Loucy (cell line): Measurements from ENCODE around the gene FOS.

Experiments
- CTCF ChIP-seq: fragments of 200-600 bp; sonication (generic); conservative IDR thresholded peaks from 2 replicates; pipeline ENCODE4 v1.5.1; 2014; ENCODE audit warnings: mild to moderate bottlenecking, antibody characterized with exemption, low read length
- EZH2phosphoT487 ChIP-seq: fragments of 200-600 bp; IDR thresholded peaks from 2 replicates; pipeline ENCODE4 v1.6.1; 2018; ENCODE audit warnings: antibody characterized with exemption, mild to moderate bottlenecking, moderate library complexity, borderline replicate concordance

- TF ChIP-seq CTCF (no peak), EZH2phosphoT487 (no peak)
Measured at GRCh38 chr14:75298187-75298965, 19.7 kb downstream of the FOS start.
